Activated CD8-positive, alpha-beta T cell treated with anti-CD3 and anti-CD28 coated beads for 36 hours (primary cell): ENCODE data around the gene ATF1. TPM values are rescaled to one million over a fixed set of nuclear protein-coding genes. Genes with fewer than 3 reads are reported as not detected.
"Not testable (repeated sequence)": the region's sequence is repeated elsewhere in the genome, so short reads cannot be mapped to it uniquely, and the experiment has no call there.

Experiments used
- ATAC-seq: fragments of 200-7000 bp; cut with Tn5 transposase; one replicate; pipeline ENCODE4 v1.10.0; 2021; ENCODE audit warnings: mild to moderate bottlenecking, moderate library complexity
- CTCF ChIA-PET: fragments of 350-600 bp; sonication (Branson Sonifier 250); formaldehyde crosslinking; loops from one replicate; lab custom pipeline; 2021; ENCODE audit warnings: antibody characterized with exemption; lab: Charles Lee
- POLR2A ChIA-PET: fragments of 350-600 bp; sonication (Branson Sonifier 250); formaldehyde crosslinking; loops from one replicate; lab custom pipeline; 2021; ENCODE audit warnings: antibody characterized with exemption; lab: Charles Lee
- DNase-seq: peaks from one replicate; pipeline ENCODE4 v3.0.0-alpha.2; 2020
- H3K27ac Mint-ChIP-seq: one replicate; pipeline ENCODE4 v1.8.0; 2021; ENCODE audit warnings: mild to moderate bottlenecking, mixed read lengths
- H3K27me3 Mint-ChIP-seq: one replicate; pipeline ENCODE4 v1.8.0; 2021; ENCODE audit warnings: mixed read lengths
- H3K36me3 Mint-ChIP-seq: one replicate; pipeline ENCODE4 v1.8.0; 2021; ENCODE audit warnings: low read depth, mixed read lengths
- H3K4me1 Mint-ChIP-seq: one replicate; pipeline ENCODE4 v1.8.0; 2021; ENCODE audit warnings: low read depth, mixed read lengths
- H3K4me3 Mint-ChIP-seq: one replicate; pipeline ENCODE4 v1.8.0; 2021; ENCODE audit warnings: mild to moderate bottlenecking, moderate library complexity, mixed read lengths
- H3K9me3 Mint-ChIP-seq: one replicate; pipeline ENCODE4 v1.8.0; 2021; ENCODE audit warnings: mixed read lengths
- CTCF ChIP-seq: fragments of 200-600 bp; IDR thresholded peaks from one replicate; pipeline ENCODE4 v1.8.0; 2022; ENCODE audit warnings: antibody characterized with exemption, mild to moderate bottlenecking
- intact Hi-C: fragments of 100-400 bp; cut with micrococcal nuclease; formaldehyde crosslinking; loops from one replicate; pipeline ENCODE4 v1.10.0; 2022
- total RNA-seq, 2 experiments: library from RNA; stranded (reverse); gene quantifications; one replicate each; pipeline ENCODE4 v1.2.3, GENCODE V29; 2021

Gene ATF1
- total RNA-seq, 2 experiments from 2014 or later, result 46.6 to 49.8 TPM

- Mint-ChIP-seq H3K27me3 (peaks cover 11% of the 10 kb centered on the region), H3K4me1 (no peaks in the 10 kb centered on the region), H3K9me3 (peaks cover 10% of the 10 kb centered on the region), H3K4me3 (no peak overlapping the region), H3K27ac (no peak overlapping the region), H3K36me3 (no peaks in the 10 kb centered on the region)
- ChIA-PET POLR2A (interaction anchor here (0.6 kb wide), 1 partner anchor 496 kb away, joined by 3 read pairs; no protein-coding TSS in a partner anchor), CTCF (interaction anchor here (0.9 to 1.2 kb wide), 3 partner anchors 19 to 407 kb away, joined by 3 to 4 read pairs (median 3); no protein-coding TSS in a partner anchor)
- TF ChIP-seq CTCF, result no peak
- intact Hi-C loops, result no loop called here
- DNase-seq (no peak), ATAC-seq (no peak)
Observed at GRCh38 chr12:50845021-50845647, 81.2 kb downstream of the ATF1 start.

- Mint-ChIP-seq H3K4me1 (no peaks in the 10 kb centered on the region), H3K27ac (no peak overlapping the region), H3K36me3 (no peaks in the 10 kb centered on the region), H3K4me3 (no peak overlapping the region), H3K9me3 (peaks cover 3% of the 10 kb centered on the region), H3K27me3 (peaks cover 7% of the 10 kb centered on the region)
- CTCF ChIA-PET, result no interaction called here
- DNase-seq (no peak), ATAC-seq (no peak)
- POLR2A ChIA-PET, result no interaction called here
- intact Hi-C loops, result no loop called here
- TF ChIP-seq CTCF, result no peak
Observed at GRCh38 chr12:50848963-50849362, 85.1 kb downstream of the ATF1 start.

DNA sequence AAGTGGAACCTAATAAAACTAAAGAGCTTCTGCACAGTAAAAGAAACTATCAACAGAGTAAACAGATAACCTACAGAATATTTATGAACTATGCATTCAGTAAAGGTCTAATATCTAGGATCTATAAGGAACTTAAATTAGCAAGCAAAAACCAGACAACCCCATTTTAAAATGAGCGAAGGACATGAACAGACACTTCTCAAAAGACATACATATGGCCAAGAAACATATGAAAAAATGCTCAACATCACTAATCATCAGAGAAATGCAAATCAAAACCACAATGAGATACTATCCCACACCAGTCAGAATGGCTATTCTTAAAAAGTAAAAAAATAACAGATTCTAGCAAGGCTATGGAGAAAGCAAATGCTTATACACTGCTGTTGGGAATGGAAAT, 91.3 kb downstream of the ATF1 start:
- H3K27ac Mint-ChIP-seq, DNase-seq, H3K4me1 Mint-ChIP-seq, H3K4me3 Mint-ChIP-seq, ATAC-seq, POLR2A ChIA-PET, intact Hi-C loops, H3K36me3 Mint-ChIP-seq, H3K27me3 Mint-ChIP-seq: not testable (repeated sequence)
- CTCF ChIA-PET, result interaction anchor here (0.8 kb wide), 1 partner anchor 415 kb away, joined by 3 read pairs; no protein-coding TSS in a partner anchor
- H3K9me3 Mint-ChIP-seq, result peaks cover 11% of the 10 kb centered on the region

DNA sequence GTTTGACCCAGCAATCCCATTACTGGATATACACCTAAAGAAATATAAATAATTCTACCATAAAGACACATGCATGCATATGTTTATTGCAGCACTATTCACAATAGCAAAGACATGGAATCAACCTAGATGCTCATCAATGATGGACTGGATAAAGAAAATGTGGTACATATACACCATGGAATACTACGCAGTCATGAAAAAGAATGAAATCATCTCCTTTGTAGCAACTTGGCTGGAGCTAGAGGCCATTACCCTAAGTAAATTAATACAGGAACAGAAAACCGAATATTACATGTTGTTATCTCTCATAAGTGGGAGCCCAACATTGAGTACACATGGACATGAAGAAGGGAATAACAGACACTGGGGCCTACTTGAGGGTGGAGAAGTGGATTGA, 91.8 kb downstream of the ATF1 start:
- H3K4me1 Mint-ChIP-seq, H3K27me3 Mint-ChIP-seq, DNase-seq, H3K4me3 Mint-ChIP-seq, H3K27ac Mint-ChIP-seq, intact Hi-C loops, H3K36me3 Mint-ChIP-seq, ATAC-seq, POLR2A ChIA-PET: not testable (repeated sequence)
- CTCF ChIA-PET, result interaction anchor here (0.8 kb wide), 1 partner anchor 415 kb away, joined by 3 read pairs; no protein-coding TSS in a partner anchor
- H3K9me3 Mint-ChIP-seq, result peaks cover 11% of the 10 kb centered on the region

DNA sequence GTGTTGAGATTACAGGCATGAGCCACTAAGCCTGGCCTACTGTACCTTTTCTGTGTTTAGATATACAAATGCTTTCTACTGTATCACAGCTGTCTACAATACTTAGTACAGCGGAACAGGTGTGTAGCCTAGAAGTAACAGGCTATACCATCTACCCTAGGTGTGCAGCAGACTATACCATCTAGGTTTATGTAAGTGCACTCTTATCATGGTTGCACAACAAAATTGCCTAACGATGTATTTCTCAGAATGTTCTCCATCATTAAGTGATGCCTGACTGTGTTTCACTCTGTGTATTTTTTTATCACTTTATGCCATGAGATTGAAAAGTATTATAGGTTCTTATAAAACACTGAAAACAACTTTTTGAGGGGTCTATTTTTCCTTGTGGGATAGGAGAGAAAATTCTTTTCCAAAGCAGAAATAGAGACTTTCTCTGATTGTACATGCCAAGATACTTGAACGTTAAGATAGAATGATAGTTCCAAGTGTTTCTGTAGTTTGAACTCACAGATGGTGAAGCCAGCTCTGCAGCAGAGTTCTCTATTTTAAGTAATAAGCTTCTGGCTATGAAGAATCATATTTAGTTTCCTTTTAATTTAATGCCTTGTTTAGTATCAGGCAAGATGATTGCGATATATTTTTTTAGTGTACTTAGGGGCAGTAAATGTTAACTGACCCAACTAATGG, 95.9 kb downstream of the ATF1 start:
- Mint-ChIP-seq H3K36me3 (no peaks in the 10 kb centered on the region), H3K27ac (no peak overlapping the region), H3K9me3 (peaks cover 9% of the 10 kb centered on the region), H3K27me3 (no peaks in the 10 kb centered on the region), H3K4me3 (no peak overlapping the region), H3K4me1 (no peaks in the 10 kb centered on the region)
- ATAC-seq (no peak), DNase-seq (no peak)
- CTCF ChIA-PET, result interaction anchor here (0.8 to 1.6 kb wide), 2 partner anchors 20 to 30 kb away, joined by 3 to 5 read pairs; no protein-coding TSS in a partner anchor
- POLR2A ChIA-PET, result no interaction called here
- TF ChIP-seq CTCF, result no peak
- intact Hi-C loops, result no loop called here
